ENCODE results near the gene SLC17A3. TPM values are rescaled to one million over a fixed set of nuclear protein-coding genes. Genes with fewer than 3 reads are reported as not detected.

The SLC17A3 gene
- total and polyA plus RNA-seq, 12 donors = not detected

DNA sequence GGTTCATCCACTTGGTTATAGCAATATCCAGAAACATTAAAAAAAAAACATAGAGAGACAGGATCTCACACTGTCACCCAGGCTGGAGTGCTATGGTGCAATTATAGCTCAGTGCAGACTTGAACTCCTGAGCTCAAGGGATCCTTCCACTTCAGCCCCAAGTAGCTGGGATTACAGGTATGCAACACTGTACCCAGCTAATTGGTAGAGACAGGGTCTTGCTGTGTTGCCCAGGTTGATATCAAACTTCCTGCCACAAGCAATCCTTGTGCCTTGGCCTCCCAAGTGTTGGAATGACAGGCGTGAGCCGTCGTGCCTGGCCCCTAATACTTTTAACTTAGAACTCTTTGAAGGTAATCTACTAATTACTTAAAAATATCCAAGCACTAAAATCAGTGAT lies 41.4 kb downstream of the SLC17A3 start:
- no peak for TF ChIP-seq CTCF (IDR thresholded peaks at IDR 0.05)
- no peak overlapping the region for H3K4me3 ChIP-seq
- H3K27me3 ChIP-seq = peaks cover 0 to 16% (median 0%) of the 10 kb centered on the region in 7 donors
- DNase-seq = no peak
- WGBS, 2 donors = 89 to 96% methylated on average over 3 of the region's 3 CpGs
- H3K4me1 ChIP-seq = peaks cover 0 to 11% (median 0%) of the 10 kb centered on the region in 9 donors
- no peaks in the 10 kb centered on the region for H3K9me3 ChIP-seq
- intact Hi-C loops (cut with DNase I) = no loop called here
- no peak for ATAC-seq
- no peaks in the 10 kb centered on the region for H3K36me3 ChIP-seq
- no peak overlapping the region for H3K27ac ChIP-seq

GRCh38 chr6:25832307-25832662 lies 41.8 kb downstream of the SLC17A3 start:
- Histone ChIP-seq H3K36me3 (no peaks in the 10 kb centered on the region), H3K27ac (no peak overlapping the region), H3K27me3 (peaks cover 0 to 16% (median 0%) of the 10 kb centered on the region in 7 donors), H3K9me3 (no peaks in the 10 kb centered on the region), H3K4me1 (peaks cover 0 to 11% (median 0%) of the 10 kb centered on the region in 9 donors), H3K4me3 (no peak overlapping the region)
- intact Hi-C loops (cut with DNase I) = no loop called here
- ATAC-seq = no peak
- TF ChIP-seq CTCF (IDR thresholded peaks at IDR 0.05) = no peak
- no peak for DNase-seq

GRCh38 chr6:25831532-25832306 lies 42.3 kb downstream of the SLC17A3 start, which contains the start of gene SLC17A1:
TSS of gene SLC17A1 (minus strand) at chr6:25832052. CDS start at chr6:25830557, 1,495 bp downstream.
- no peak within 1 kb of the TSS for H3K27ac ChIP-seq
- peaks cover 0 to 16% (median 0%) of the 10 kb centered on the region in 7 donors for H3K27me3 ChIP-seq
- ATAC-seq (no peak), DNase-seq (no peak)
- no peaks in the 10 kb centered on the region for H3K9me3 ChIP-seq
- intact Hi-C loops (cut with DNase I) = no loop called here
- no peaks in the 10 kb centered on the region for H3K36me3 ChIP-seq
- peaks cover 0 to 11% (median 0%) of the 10 kb centered on the region in 9 donors for H3K4me1 ChIP-seq
- no peak within 1 kb of the TSS for H3K4me3 ChIP-seq
- no peak for TF ChIP-seq CTCF (IDR thresholded peaks at IDR 0.05)
- WGBS, 2 donors = 83 to 87% methylated on average over 8 of the region's 8 CpGs

DNA sequence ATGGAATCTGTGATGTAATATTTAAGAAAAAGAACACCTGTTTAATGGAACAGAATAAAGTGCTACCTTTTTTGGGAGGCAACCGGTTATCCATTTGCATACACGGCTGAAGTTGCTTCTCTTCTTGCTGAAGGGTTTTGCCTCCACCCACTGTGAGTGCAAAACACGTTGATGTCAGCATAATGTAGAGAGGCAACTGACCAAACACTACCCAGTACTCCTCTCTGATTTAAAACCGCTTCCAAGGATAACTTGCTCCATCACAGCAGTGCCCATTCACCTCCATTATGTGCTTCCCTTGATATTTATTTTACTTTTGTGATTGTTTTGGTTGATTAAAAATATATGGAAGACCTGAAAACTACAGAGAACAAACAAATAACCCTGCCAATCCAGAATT lies 43.6 kb downstream of the SLC17A3 start:
- ATAC-seq (no peak), DNase-seq (no peak)
- WGBS, 2 donors = 62 to 76% methylated on average over 4 of the region's 4 CpGs
- H3K4me3 ChIP-seq = no peak overlapping the region
- H3K27ac ChIP-seq = no peak overlapping the region
- H3K4me1 ChIP-seq = peaks cover 0 to 11% (median 0%) of the 10 kb centered on the region in 9 donors
- H3K9me3 ChIP-seq = no peaks in the 10 kb centered on the region
- H3K36me3 ChIP-seq = no peaks in the 10 kb centered on the region
- intact Hi-C loops (cut with DNase I) = no loop called here
- TF ChIP-seq CTCF (IDR thresholded peaks at IDR 0.05) = no peak
- peaks cover 0 to 11% (median 0%) of the 10 kb centered on the region in 7 donors for H3K27me3 ChIP-seq

Data from heart right ventricle (tissue), 16 donors.